CD14-positive monocyte (primary cell): Measurements from ENCODE around the gene SCAMP5. TPM values are rescaled to one million over a fixed set of nuclear protein-coding genes. Genes with fewer than 3 reads are reported as not detected.

ENCODE experiments used
- DNase-seq, 3 donors: peaks; one replicate each; pipeline ENCODE4 v3.0.0-alpha.2; 2011 to 2022
- H2AFZ ChIP-seq: 2 replicates; pipeline ENCODE4 v1.6.0; 2012; ENCODE audit warnings: mild to moderate bottlenecking, low read depth, low read length, inconsistent platforms; ENCODE audit not compliant: insufficient read depth, poor library complexity, severe bottlenecking
- H3K27ac ChIP-seq, 2 donors: 1 replicate in 1 of 2; 2 replicates in 1 of 2; pipeline ENCODE4 v1.5.1; 2012 to 2013; ENCODE audit warnings: low read length in 2 of 2, control low read depth in 1 of 2, inconsistent platforms in 1 of 2, low read depth in 1 of 2, mild to moderate bottlenecking in 1 of 2
- H3K27me3 ChIP-seq, 2 donors: one replicate each; pipeline versions ENCODE4 v1.6.0 to v1.6.1; 2011 to 2013; ENCODE audit warnings: low read length in 2 of 2; ENCODE audit not compliant: control insufficient read depth in 2 of 2, insufficient read depth in 2 of 2
- H3K36me3 ChIP-seq, 2 donors: replicated peaks in 1 of 2; 1 replicate in 1 of 2; 2 replicates in 1 of 2; pipeline versions ENCODE4 v1.5.1 to v1.6.1; 2012 to 2013; ENCODE audit warnings: low read length in 2 of 2, control low read depth in 1 of 2, inconsistent platforms in 1 of 2, mild to moderate bottlenecking in 1 of 2; ENCODE audit not compliant: insufficient read depth in 2 of 2, control insufficient read depth in 1 of 2
- H3K4me1 ChIP-seq, 2 donors: 1 replicate in 1 of 2; 2 replicates in 1 of 2; pipeline versions ENCODE4 v1.5.1 to v1.6.1; 2012 to 2013; ENCODE audit warnings: low read length in 2 of 2, control low read depth in 1 of 2, inconsistent platforms in 1 of 2, mild to moderate bottlenecking in 1 of 2, moderate library complexity in 1 of 2; ENCODE audit not compliant: insufficient read depth in 2 of 2, control insufficient read depth in 1 of 2
- H3K4me2 ChIP-seq: replicated peaks from 2 replicates; pipeline ENCODE3; 2012; ENCODE audit warnings: low read length, moderate library complexity, mild to moderate bottlenecking; ENCODE audit not compliant: poor library complexity, severe bottlenecking; ENCODE audit errors: extremely low read depth
- H3K4me3 ChIP-seq, 3 experiments: fragments of 200-600 bp in 1 of 3; sonication (generic) in 1 of 3; replicated peaks in 1 of 3; 1 replicate in 2 of 3; 2 replicates in 1 of 3; pipeline ENCODE4 v1.5.1; 2011 to 2013; ENCODE audit warnings: low read length in 3 of 3, mild to moderate bottlenecking in 3 of 3, control low read depth in 2 of 3, low read depth in 2 of 3, inconsistent platforms in 1 of 3, moderate library complexity in 1 of 3
- H3K79me2 ChIP-seq: 2 replicates; pipeline ENCODE4 v1.6.0; 2012; ENCODE audit warnings: mild to moderate bottlenecking, control low read depth, inconsistent platforms, low read length, moderate library complexity; ENCODE audit not compliant: insufficient read depth
- H3K9ac ChIP-seq: 2 replicates; pipeline ENCODE4 v1.6.0; 2017; ENCODE audit warnings: low read length, mild to moderate bottlenecking; ENCODE audit not compliant: insufficient read depth, poor library complexity, severe bottlenecking
- H3K9me3 ChIP-seq, 2 donors: replicated peaks in 1 of 2; 1 replicate in 1 of 2; 2 replicates in 1 of 2; pipeline versions ENCODE4 v1.5.1 to v1.6.1; 2012 to 2013; ENCODE audit warnings: low read length in 2 of 2, control low read depth in 1 of 2; ENCODE audit not compliant: control insufficient read depth in 1 of 2, insufficient read depth in 1 of 2
- H4K20me1 ChIP-seq: 2 replicates; pipeline ENCODE4 v1.6.0; 2012; ENCODE audit warnings: mild to moderate bottlenecking, low read length, control low read depth, moderate library complexity; ENCODE audit not compliant: insufficient read depth
- H3K27ac Mint-ChIP-seq, 7 donors: one replicate each; pipeline ENCODE4 v1.8.0; 2020; ENCODE audit warnings: mild to moderate bottlenecking in 7 of 7, mixed read lengths in 7 of 7, moderate library complexity in 6 of 7, inconsistent platforms in 2 of 7
- H3K27me3 Mint-ChIP-seq, 3 donors: one replicate each; pipeline ENCODE4 v1.8.0; 2021 to 2022; ENCODE audit warnings: low read depth in 3 of 3, mild to moderate bottlenecking in 3 of 3, mixed read lengths in 3 of 3, moderate library complexity in 3 of 3, inconsistent platforms in 1 of 3
- H3K36me3 Mint-ChIP-seq, 2 donors: one replicate each; pipeline ENCODE4 v1.8.0; 2020; ENCODE audit warnings: mixed read lengths in 2 of 2, inconsistent platforms in 1 of 2, mild to moderate bottlenecking in 1 of 2
- H3K4me1 Mint-ChIP-seq: one replicate; pipeline ENCODE4 v1.8.0; 2020; ENCODE audit warnings: mild to moderate bottlenecking, mixed read lengths
- H3K4me3 Mint-ChIP-seq, 2 donors: one replicate each; pipeline ENCODE4 v1.8.0; 2020; ENCODE audit warnings: mild to moderate bottlenecking in 2 of 2, mixed read lengths in 2 of 2, moderate library complexity in 1 of 2
- H3K9me3 Mint-ChIP-seq, 7 donors: one replicate each; pipeline ENCODE4 v1.8.0; 2020 to 2022; ENCODE audit warnings: mixed read lengths in 7 of 7, mild to moderate bottlenecking in 6 of 7, moderate library complexity in 6 of 7, inconsistent platforms in 2 of 7
- CTCF ChIP-seq: fragments of 200-600 bp; IDR thresholded peaks from one replicate; pipeline ENCODE4 v1.8.0; 2022; ENCODE audit warnings: antibody characterized with exemption, mild to moderate bottlenecking
- WGBS: methylation state at CpG from one replicate; pipeline ENCODE4 v1.1.5; 2013; ENCODE audit warnings: missing lambda C conversion rate; ENCODE audit not compliant: insufficient coverage; 5-methylcytosine and 5-hydroxymethylcytosine counted together
- intact Hi-C, 2 donors: fragments of 100-400 bp; cut with micrococcal nuclease; formaldehyde crosslinking; loops; one replicate each; pipeline versions ENCODE4 v1.15.0 to v1.15.1; 2023
- polyA plus RNA-seq, 3 donors: library from polyadenylated mRNA; depleted of rRNA in 1 of 3; unstranded in 2 of 3; stranded (reverse) in 1 of 3; fragments of 300-500 nt in 2 of 3; fragments of >200 nt in 1 of 3; fragmentation: Illumina TruSeq in 2 of 3; gene quantifications; 1 replicate in 2 of 3; 2 replicates in 1 of 3; pipeline ENCODE4 v1.2.3, GENCODE V29; 2012 to 2021

SCAMP5 gene
- polyA plus RNA-seq, 3 donors: 0.08 to 0.32 TPM; not detected in 1

GRCh38 chr15:75022783-75023180 is 27.4 kb downstream of the SCAMP5 start:
- Mint-ChIP-seq H3K9me3 (peaks cover 0 to 4% (median 0%) of the 10 kb centered on the region in 7 donors), H3K27me3 (no peaks in the 10 kb centered on the region), H3K4me1 (peaks cover 34% of the 10 kb centered on the region), H3K36me3 (peaks cover 7 to 15% of the 10 kb centered on the region in 2 donors), H3K4me3 (no peak overlapping the region), H3K27ac (peak overlapping the region in 2 of 7 donors; percentile 31 to 35)
- intact Hi-C loops: loop anchor here in 1 of 2 donors (5.0 kb wide), 1 partner anchor 65 kb away; the partner anchor contains the start of gene RPP25
- no CpG with 5 or more reads among the region's 2 CpGs for WGBS
- no peaks in the 10 kb centered on the region for H4K20me1 ChIP-seq
- no peak for TF ChIP-seq CTCF
- no peak overlapping the region for H3K4me2 ChIP-seq
- H3K4me3 ChIP-seq: no peak overlapping the region
- H3K9ac ChIP-seq: no peak overlapping the region
- no peaks in the 10 kb centered on the region for H3K9me3 ChIP-seq
- H3K36me3 ChIP-seq: no peaks in the 10 kb centered on the region
- no peak overlapping the region for H2AFZ ChIP-seq
- peaks cover 24% of the 10 kb centered on the region for H3K79me2 ChIP-seq
- no peak for DNase-seq
- no peak overlapping the region for H3K27ac ChIP-seq
- H3K4me1 ChIP-seq: peaks cover 30 to 38% of the 10 kb centered on the region in 2 donors
- H3K27me3 ChIP-seq: no peaks in the 10 kb centered on the region

- Mint-ChIP-seq H3K27ac (peak within 1 kb of the TSS; percentile 83 to 94 (median 89)), H3K9me3 (peaks cover 0 to 4% (median 0%) of the 10 kb centered on the region in 7 donors), H3K4me1 (peaks cover 34% of the 10 kb centered on the region), H3K4me3 (peak within 1 kb of the TSS; percentile 87 to 91), H3K27me3 (no peaks in the 10 kb centered on the region), H3K36me3 (peaks cover 7 to 19% of the 10 kb centered on the region in 2 donors)
- peak within 1 kb of the TSS; percentile 81 for H3K9ac ChIP-seq
- no peaks in the 10 kb centered on the region for H3K27me3 ChIP-seq
- H3K4me2 ChIP-seq: peak within 1 kb of the TSS; percentile 93
- TF ChIP-seq CTCF: no peak
- H2AFZ ChIP-seq: peak within 1 kb of the TSS; percentile 90
- peaks cover 30 to 38% of the 10 kb centered on the region in 2 donors for H3K4me1 ChIP-seq
- WGBS: 1% methylated on average over 33 of the region's 40 CpGs
- peak; percentile 89 to 94 (median 93) for DNase-seq
- H4K20me1 ChIP-seq: no peaks in the 10 kb centered on the region
- peaks cover 24% of the 10 kb centered on the region for H3K79me2 ChIP-seq
- peak within 1 kb of the TSS; percentile 77 to 93 (median 78) for H3K4me3 ChIP-seq
- intact Hi-C loops: loop anchor here in 1 of 2 donors (5.0 kb wide), 1 partner anchor 66 kb away; the partner anchor contains the start of gene RPP25
- no peaks in the 10 kb centered on the region for H3K9me3 ChIP-seq
- H3K27ac ChIP-seq: peak within 1 kb of the TSS; percentile 62 to 88
- peaks cover 0 to 2% of the 10 kb centered on the region in 2 donors for H3K36me3 ChIP-seq
Measured at GRCh38 chr15:75023181-75023871, 28.0 kb downstream of the SCAMP5 start, which contains the start of gene PPCDC. Gene PPCDC (plus strand): TSS chr15:75023590. CDS start chr15:75028319, 4,729 bp downstream.
